HL-60/S4 treated with phorbol 12-myristate 13-acetate at 8.2 ng/mL for 4 days and 3 days (cell line): ENCODE measurements around the gene GRID1.
"Not testable (repeated sequence)": the region's sequence is repeated elsewhere in the genome, so short reads cannot be mapped to it uniquely, and the experiment has no call there.

Experiments used
- in situ Hi-C: fragments of 300-500 bp; cut with MboI; formaldehyde crosslinking; loops from 2 replicates; pipeline ENCODE4 v1.15.0; 2022; ENCODE audit warnings: low sequenced_read_pairs

The GRID1 gene

DNA sequence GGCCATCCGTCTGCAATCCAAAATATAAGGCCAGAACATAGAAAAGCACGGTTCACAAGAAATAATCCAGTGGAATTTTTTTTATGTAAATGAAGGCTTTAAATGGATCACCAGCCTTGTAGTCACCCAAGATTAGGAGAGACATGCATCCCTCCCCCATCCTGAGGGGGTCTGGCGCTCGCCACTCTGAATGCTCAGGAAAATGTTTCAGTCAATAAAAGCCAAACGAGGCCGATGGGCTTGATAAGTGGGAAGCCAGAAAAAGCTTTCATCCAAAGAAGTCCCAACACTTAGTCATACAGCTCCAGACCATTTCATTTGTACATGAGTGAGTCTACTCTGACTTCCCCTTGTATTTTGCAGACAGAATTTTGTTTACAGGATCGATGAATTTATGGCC lies 631.8 kb downstream of the GRID1 start:
- in situ Hi-C loops = no loop called here

DNA sequence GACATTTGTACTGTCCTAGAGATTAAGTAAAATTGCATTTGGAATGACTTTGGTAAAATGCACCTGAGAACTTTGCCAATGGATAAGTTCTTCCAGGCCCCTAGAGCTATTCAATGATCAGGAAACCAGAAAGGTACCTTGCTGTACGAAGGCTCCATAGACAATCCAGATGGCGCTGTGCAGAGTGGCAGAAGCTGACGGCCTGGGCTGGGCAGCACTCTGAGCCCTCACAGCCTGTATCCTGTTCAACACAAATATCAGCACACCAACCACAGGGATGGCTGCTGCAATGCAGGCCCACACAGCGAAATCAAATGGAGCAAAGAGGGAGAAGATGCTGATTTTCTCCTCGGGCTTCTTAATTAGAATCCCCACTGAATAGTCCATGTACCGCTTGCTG lies 642.4 kb downstream of the GRID1 start:
- in situ Hi-C loops = no loop called here

DNA sequence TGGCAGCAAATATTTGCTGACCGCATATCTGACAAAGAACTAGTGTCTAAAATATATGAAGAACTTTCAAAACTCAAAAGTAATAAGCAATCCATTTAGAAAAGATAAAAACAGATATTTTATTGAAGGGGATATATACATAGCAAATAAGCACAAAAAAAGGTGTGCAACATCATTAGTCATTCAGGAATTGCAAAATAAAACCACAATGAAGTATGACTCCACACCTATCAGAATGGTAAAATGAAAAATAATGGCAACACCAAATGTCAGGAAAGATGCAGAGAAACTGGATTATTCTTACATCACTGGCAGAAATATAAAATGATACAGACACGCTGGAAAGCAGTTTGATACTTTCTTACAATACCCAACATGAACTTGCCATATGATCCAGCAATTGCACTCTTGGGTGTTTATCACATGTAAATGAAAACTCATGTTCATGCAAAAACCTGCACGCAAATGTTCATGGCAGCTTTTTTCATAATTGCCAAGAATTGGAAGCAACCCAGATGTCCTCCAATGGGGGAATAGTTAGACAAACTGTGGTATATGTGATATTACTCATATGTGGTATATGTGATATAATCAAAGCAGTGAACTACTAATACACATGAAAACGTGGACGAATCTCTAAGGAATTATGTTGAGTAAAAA lies 645.5 kb downstream of the GRID1 start:
- in situ Hi-C loops = no loop called here

DNA sequence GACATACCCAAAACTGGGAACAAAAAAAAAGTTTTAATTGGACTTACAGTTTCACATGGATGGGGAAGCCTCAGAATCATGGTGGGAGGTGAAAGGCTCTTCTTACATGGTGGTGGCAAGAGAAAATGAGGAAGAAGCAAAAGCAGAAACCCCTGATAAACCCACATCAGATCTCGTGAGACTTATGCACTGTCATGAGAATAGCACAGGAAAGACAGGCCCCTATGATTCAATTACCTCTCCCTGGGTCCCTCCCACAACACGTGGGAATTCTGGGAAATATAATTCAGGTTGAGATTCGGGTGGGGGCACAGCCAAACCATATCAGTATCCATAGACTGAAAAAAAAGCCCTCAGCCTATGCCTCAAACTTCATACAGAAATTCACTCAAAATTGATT lies 647.2 kb downstream of the GRID1 start:
- in situ Hi-C loops = no loop called here

DNA sequence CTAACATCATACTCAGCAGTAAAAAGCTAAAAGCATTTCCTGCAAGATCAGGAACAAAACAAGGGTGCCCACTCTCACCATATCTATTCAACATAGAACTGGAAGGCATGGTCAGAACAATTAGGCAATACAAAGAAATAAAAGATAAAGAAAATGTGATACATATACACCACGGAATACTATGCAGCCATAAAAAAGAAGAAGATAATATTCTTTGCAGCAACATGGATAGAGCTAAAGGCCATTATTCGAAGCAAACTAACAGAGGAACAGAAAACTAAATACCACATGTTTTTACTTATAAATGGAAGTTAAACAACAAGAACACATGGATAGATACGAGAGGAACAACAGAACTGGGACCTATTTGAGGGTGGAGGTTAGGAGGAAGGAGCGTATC lies 652.7 kb downstream of the GRID1 start:
- in situ Hi-C loops = no loop called here

DNA sequence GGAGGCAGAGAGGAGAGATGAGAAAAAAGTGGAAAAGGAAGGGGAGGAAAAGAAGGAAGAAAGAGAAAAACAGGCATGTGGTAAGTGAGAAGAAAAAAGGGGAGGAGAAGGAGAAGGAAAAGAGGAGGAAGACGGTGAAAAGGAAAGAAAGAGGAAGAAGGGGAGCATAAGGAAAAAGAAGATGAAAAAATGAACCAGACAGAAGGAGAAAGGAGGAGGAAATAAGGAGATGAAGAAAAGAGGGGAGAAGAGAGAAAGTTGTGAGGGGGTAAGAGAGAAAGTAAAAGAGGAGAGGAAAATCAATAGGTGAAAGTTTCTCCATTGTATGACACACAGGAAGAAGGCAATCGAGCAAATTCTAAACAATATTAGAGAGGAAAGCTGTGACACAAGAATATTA lies 663.8 kb downstream of the GRID1 start:
- in situ Hi-C loops = no loop called here

DNA sequence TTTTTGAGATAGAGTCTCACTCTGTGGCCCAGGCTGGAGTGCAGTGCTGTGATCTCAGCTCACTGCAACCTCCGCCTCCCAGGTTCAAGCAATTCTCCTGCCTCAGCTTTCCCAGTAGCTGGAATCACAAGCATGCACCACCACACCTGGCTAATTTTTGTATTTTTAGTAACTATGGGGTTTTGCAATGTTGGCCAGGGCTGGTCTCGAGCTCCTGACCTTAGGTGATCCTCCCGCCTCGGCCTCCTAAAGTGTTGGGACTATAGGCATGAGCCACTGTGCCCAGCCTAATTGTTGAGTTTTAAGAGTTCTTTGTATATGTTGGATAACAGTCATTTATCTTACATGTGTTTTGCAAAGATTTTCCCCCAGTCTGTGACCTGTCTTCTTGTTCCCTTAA lies 667.5 kb downstream of the GRID1 start:
- in situ Hi-C loops = not testable (repeated sequence)

DNA sequence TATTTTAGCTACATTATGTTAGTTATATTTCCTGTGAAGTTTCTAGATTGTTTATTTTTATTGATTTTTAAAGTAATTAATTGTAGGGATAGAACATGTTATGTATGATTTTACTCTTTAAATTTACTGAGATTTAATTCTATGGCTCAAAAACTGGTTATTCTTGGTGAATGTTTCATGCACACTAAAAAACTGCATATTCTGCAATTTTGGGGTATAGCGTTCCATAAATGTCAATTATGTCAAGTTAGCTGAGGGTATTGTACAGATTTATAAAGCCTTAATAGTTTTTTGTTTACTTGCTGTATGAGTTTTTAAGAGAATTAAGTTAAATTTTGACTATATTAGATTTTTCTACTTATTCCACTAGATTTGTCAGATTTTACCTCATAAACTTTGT lies 669.7 kb downstream of the GRID1 start:
- in situ Hi-C loops = no loop called here

DNA sequence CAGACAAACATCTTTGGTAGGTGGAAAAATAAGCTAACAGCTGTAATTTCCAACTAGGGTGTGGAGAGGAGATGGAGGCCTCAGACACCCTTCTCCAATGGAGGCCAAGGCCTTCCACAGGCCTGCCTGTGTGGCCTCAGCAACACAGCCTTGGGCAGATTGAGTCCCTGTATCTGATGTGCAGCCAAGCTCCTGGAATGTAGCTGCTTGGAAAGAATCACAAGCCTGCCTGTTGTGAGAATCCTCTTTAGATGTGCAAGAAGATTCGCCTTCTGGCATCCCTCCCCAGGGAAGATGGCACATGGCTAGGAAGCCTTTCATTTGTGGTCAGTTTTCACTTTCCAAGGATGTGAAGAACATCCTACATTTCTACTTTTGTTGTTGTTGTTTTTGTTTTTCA lies 684.0 kb downstream of the GRID1 start:
- in situ Hi-C loops = no loop called here

DNA sequence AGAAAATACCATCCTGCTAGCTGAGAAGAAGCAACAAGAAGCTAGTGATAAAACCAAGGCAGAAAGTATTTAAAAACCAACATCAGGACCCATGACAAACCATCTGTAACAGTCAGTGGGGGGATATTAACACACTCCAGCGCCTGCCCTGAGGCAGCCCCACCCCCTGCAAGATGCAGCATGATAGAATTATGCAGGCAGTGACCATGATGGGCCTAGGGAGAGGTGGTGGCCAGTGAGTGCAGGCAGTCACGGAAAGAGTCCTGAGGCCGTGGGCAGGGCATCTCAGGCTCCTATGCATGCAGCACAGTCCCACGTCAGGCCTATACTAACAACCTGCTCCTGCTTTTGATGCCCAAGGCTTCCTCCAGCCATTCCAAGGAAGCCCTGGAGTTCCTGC lies 686.9 kb downstream of the GRID1 start:
- in situ Hi-C loops = no loop called here

DNA sequence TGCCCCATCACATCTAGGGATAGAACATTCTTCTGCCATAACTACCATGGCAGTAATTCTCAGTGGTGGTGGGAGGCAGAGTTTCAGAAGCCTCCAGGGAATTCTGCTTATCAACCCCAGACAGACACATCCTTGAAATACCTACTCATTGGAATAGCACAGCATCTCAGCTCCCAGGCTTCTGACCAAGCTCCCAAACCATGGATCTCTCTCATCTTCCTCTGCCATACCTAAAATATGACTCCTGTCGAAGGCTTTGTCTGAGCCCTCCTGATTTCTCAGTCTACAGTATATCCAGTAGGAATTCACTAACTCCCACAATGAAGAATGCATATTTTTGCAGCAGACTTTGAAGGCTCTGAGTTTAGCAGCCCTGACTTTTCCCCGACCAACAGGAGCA lies 687.5 kb downstream of the GRID1 start:
- in situ Hi-C loops = no loop called here

DNA sequence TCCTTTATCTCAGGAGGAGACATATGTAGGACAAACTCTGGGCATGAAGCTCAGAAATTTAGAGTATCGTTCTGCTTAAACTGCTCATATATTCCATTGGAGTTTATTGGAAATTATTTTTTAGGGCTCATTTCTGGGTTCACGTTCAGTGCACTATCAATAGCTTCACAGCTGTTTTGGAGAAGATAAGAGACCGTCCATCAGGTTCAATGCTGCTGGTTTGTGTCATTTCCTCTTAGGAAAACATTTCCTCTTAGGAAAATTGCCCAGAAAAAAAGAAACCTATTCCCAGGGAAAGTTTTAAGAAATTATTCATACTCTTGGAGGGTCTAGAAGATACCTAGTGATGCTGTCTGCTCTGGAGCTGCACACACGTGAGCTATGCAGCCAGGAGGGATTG lies 691.7 kb downstream of the GRID1 start:
- in situ Hi-C loops = no loop called here

DNA sequence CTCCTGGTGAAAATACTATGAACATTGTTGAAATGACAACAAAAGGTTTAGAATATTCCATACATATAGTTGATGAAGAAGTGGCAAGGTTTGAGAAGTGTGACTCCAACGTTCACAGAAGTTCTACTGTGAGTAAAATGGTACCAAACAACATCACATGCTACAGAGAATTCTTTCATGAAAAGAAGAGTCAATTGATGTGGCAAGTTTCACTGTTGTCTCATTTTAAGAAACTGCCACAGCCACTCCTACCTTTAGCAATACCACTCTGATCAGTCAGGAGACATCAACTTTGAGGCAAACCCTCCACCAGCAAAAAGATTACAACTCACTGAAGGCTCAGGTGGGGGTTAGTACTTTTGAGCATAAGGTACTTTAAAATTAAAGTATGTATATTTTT lies 693.3 kb downstream of the GRID1 start:
- in situ Hi-C loops = no loop called here

DNA sequence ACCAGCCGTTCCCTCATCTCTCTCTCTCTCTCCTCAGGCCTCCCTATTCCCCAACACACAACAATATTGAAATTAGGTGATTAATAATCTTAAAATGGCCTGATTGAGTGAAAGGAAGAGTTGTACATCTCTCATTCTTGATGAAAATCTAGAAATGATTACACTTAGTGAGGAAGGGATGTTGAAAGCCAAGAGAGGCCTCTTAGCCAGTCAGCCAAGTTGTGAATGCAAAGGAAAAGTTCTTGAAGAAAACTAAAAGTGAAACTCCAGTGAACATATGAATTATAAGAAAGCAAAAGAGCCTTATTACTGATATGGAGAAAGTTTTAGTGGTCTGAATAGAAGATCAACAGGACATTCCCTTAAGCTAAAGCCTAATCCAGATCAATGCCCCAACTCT lies 695.1 kb downstream of the GRID1 start:
- in situ Hi-C loops = no loop called here

DNA sequence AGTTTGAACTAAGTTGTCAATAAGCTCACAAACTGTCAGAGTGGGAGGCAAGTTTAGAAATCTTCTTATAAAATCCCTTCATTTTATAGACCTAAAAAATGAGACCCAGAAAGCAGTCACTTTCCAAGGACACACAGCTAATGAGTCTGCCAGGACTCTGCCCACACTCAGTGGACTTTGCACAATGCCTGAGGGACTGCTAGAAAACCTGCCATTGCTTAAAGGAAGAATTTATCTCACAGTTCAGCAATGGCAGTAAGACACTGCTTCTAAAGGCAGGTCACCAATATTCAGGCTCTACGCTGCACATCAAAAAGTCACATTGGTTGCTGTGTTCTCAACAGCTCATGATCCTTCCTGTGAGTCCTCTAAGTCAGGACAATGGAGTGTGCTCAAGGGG lies 698.1 kb downstream of the GRID1 start:
- in situ Hi-C loops = no loop called here

DNA sequence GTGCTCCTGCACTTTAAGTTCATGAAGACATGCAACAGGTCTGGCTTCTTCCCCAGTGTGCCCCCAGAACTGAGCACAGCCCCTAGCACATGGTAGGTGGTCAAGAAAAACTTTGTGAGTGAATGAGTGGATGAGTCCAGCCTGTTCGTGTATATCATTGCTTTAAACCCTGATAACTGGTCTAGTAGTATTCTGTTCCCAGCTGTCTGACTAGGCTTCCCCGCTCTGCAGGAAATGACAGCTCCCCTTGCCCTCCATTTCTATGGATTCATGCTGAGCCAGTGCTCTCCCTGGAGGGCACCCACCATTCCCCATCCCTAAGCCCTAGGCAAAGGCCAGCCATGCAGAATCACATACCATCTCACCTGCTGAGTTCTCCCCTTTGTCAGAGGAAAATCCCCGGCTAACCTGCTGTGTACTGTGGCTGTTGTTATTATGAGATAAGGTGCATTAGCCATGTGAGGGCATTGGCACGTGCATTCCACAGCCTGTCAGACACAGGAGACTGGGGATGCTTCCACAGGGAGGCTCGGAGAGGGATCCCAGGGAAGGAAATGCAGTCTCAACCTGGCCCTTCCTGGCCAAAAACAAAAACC lies 698.9 kb downstream of the GRID1 start:
- in situ Hi-C loops = no loop called here

DNA sequence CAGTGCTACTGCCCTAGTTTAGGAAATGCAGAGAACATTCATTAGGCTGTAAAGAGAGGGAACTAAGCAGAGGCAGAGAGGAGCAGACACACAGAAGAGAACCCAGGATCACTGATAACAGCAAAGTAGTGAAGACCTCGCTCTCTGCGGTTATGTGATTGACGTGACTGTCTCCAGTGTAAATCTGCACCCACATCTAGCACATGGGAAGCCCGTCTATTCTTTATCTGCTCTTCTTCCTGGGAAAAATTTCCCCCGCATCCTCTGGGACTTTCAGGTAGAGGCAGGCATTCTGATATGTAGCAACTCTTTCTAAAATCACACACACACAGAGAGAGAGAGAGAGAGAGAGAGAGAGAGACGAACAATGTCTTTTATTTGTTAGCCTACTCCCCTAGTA lies 699.6 kb downstream of the GRID1 start:
- in situ Hi-C loops = no loop called here

DNA sequence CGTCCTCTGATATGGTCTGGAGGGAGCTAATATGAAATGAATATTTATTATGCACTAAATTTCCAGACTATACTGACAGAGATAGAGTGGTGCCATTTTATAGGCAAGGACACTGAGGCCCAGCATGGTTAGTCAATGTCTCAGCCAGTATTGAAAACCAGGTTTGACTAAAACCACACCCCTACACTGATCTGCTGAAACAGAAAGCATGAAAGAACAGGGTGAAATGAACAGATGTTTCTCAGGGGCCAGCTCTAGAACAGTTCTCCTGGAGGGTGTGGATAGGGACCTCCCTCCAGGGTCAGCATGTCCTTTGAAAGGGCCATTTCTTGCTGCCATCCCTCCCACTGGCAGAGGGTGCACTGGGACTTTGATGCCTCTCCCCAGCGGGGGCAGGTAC lies 700.5 kb downstream of the GRID1 start:
- in situ Hi-C loops = no loop called here

DNA sequence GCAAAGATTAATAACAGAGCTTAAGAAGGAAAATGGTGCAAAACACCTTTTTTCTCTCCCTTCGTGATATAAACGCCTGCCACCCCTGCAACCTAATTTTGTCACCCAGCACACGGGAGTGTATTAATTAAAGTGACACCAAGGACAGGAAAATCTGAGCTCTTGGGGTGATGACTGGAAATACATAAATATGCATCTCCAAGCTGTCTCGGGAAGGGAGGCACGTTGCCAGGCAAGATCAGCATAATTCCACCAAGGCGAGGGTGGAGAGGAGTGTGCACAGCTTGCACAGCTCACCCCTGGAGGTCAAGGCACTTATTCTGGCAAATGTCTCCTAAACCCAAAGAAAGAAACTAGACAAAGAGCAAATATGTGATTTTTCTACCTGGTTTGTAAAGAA lies 700.9 kb downstream of the GRID1 start:
- in situ Hi-C loops = no loop called here

DNA sequence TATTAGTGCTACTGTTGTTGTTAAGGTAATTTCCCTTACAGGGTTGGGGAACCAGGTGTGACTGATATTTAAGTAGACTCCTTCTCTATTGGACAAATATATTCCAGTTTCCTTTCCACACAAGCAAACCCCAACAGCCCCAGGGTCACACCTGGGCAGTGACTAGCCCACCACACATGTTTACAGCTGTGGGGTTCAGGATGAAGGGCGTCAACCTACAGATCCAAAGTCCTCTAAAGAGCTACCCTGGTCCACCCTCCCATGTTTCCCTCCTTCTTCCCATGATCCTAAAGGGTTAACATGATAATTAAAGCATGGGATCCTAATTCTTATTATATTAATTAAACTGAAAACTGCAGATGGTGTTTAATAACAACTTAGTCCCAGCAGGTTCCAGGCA lies 701.5 kb downstream of the GRID1 start:
- in situ Hi-C loops = no loop called here

DNA sequence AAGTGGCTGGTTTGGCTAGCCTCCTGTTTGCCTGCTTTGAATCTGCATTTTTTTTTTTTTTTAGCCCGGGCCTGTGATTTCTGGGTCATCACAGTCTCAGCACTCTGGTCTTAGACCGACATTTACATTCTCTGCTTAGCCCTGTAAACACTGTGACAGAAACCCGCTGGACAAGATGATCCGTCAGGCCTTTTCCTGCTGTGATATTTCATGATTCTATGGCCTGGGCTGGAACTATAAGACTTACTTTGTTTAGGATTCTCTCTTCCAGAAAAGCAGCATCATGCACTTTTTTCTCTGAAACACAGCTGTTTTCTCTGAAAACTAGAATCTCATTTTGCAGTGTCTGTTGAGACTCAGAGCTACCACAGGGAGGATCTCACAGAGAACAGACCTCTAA lies 705.5 kb downstream of the GRID1 start:
- in situ Hi-C loops = no loop called here

DNA sequence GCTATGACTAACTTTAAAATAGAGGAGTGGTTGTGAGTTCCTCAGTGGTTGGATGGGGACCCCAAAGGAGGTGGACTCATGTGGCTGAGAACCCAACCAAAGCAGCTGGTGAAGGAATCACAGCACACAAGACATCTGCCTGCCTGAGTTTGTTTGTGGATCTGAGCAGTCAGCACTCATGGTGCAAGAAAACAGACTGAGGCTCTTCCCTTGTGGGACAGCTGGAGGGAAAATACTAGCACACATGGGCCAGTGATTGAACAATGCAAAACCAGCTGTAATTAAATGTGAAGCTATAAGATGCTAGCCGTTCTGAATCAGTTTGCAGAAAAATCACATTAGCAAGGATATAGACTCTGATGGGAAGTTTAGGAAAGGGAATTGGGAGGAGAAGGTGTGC lies 707.3 kb downstream of the GRID1 start:
- in situ Hi-C loops = no loop called here

DNA sequence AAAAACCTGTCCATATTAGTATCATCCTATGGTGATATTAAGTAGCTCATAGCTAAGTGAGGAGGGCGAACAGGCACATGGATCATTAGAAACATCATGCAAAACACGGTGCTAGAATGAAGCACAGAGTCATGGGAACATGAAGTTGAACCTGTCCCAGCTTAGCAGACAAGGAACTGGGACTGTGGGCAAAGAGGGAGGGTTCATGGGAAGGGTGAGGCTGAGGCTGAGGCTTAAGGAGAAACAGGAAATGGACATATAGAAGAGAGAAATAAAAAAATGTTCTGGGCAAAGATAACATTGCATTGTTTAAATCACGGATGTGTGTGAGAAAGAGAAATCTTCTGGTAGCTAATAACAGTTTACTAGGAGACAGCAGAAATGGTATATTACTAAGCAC lies 708.1 kb downstream of the GRID1 start:
- in situ Hi-C loops = no loop called here
